Stimulated activated naive CD8-positive, alpha-beta T cell treated with anti-CD3 and anti-CD28 coated beads, Interleukin-15, amount 100 ng/mL, for 72 hours (primary cell): ENCODE data around the gene DYNLT4.

Experiments
- ATAC-seq: fragments of 150-1000 bp; cut with Tn5 transposase; 2 replicates; pipeline ENCODE4 v1.10.0; 2021; ENCODE audit warnings: mild to moderate bottlenecking, moderate library complexity
- DNase-seq, 2 donors: peaks; one replicate each; pipeline ENCODE4 v3.0.0; 2021 to 2022
- H3K27ac Mint-ChIP-seq, 2 donors: one replicate each; pipeline ENCODE4 v1.8.0; 2022; ENCODE audit warnings: mild to moderate bottlenecking in 2 of 2, mixed read lengths in 2 of 2, moderate library complexity in 2 of 2
- H3K27me3 Mint-ChIP-seq: one replicate; pipeline ENCODE4 v1.8.0; 2022; ENCODE audit warnings: mixed read lengths
- H3K4me1 Mint-ChIP-seq: one replicate; pipeline ENCODE4 v1.8.0; 2022; ENCODE audit warnings: mild to moderate bottlenecking, mixed read lengths
- H3K4me3 Mint-ChIP-seq, 2 donors: one replicate each; pipeline ENCODE4 v1.8.0; 2022; ENCODE audit warnings: mild to moderate bottlenecking in 2 of 2, mixed read lengths in 2 of 2, moderate library complexity in 1 of 2
- H3K9me3 Mint-ChIP-seq, 2 donors: one replicate each; pipeline ENCODE4 v1.8.0; 2022; ENCODE audit warnings: mixed read lengths in 2 of 2

The DYNLT4 gene

DNA sequence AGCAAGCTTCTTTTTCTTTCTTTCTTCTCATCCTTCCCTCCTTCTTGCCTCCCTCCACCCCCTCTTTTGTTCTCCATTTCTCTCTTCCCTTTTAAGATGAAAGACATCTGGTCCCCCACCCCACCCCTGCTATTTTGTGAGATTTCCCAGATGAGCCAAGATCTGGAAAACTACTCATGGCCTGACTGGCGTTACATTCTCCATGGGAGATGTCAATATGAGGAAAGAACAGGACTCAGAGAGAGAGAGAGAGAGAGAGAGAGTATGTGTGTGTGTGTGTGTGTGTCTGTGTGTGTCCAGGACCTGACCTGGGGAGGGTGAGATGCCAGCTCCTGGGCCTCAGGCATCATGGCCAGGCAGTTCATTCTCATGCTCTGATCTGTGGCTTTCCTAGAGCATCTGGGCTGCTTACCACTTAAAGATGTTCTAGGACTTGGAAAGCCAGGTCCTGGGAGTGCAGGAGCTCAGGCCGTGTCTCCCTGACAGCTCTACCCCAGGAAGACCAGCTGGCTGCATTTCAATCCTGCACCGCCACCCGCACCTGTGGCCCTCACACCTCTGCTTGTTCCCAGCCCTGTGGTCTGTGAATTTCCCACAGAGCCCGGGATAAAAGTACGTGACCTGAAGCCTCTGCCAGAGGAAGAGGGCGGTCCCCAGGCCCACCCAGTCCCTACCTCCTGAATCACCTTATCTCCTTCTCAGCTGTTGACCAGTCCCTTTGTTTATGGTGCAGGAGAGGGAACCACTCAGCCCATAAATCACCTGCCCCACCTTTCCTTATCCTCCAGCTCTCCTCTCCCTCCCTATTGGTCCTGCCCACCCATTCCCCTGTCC lies 16.0 kb downstream of the DYNLT4 start:
- Mint-ChIP-seq H3K27ac (no peak overlapping the region), H3K27me3 (no peaks in the 10 kb centered on the region), H3K4me3 (no peak overlapping the region), H3K4me1 (peaks cover 16% of the 10 kb centered on the region), H3K9me3 (no peaks in the 10 kb centered on the region)
- DNase-seq (no peak), ATAC-seq (no peak)

DNA sequence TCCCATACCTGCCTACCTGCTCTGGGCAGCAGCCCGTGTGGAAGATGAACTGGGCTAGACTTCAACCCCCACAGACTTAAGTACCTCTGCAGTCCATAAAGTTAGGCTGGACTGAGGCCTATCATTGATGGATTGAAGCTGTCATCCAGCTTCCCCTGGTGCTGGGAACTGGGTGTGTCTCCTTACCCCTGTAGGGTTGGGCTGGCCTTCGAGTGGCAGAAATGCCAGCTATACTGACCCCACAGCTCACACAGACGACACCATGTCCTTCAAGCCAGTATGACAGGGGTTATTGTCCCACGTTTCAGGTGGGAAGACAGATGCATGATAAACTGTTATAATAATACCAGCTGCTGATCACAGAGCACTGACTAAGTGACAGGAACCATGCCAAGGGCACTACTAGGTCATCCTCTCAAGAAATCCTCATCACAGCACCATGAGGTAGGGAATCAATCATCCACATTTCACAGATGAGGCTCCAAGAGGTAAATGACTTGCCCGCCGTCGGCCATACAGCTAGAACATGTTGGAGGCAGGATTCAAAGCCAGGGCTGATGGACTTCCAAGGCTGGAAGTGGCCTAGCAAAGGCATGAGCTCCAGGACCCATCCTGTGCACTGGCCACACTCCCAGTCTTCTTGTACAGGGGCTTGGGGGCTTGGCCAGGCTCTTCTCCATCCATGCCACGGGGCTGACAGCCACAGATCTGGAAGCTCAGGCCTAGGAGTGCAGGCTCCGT lies 18.9 kb downstream of the DYNLT4 start, which contains the start of gene BEST4:
TSS of gene BEST4 (minus strand) at position 51 of the 741 bp plus-strand sequence. CDS start 465 bp downstream, outside the sequence.
- no peaks in the 10 kb centered on the region for H3K9me3 Mint-ChIP-seq
- no peak within 1 kb of the TSS for H3K4me3 Mint-ChIP-seq
- ATAC-seq (no peak), DNase-seq (no peak)
- peak within 1 kb of the TSS in 1 of 2 donors; percentile 67 for H3K27ac Mint-ChIP-seq
- H3K27me3 Mint-ChIP-seq: no peaks in the 10 kb centered on the region
- peaks cover 40% of the 10 kb centered on the region for H3K4me1 Mint-ChIP-seq

DNA sequence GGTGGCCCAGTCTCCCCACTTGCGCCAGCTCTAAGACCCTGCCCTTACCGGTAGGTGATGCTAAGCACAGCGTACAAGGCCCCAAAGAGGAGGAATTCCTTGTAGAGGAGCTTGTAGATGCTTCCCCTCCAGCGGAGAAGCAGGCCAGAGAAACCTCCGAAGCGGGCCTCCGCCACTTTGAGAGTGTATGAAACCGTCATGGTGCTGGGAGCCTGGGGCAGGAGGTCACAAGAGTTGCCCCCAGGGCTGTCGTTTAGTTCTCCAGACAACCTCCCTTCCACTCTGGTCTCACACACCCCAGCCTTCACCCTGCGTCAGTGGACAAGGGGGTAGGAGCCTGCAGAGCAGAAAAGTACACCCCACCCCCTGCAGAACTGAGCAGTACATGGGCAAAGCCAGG lies 19.6 kb downstream of the DYNLT4 start:
- ATAC-seq: no peak

DNA sequence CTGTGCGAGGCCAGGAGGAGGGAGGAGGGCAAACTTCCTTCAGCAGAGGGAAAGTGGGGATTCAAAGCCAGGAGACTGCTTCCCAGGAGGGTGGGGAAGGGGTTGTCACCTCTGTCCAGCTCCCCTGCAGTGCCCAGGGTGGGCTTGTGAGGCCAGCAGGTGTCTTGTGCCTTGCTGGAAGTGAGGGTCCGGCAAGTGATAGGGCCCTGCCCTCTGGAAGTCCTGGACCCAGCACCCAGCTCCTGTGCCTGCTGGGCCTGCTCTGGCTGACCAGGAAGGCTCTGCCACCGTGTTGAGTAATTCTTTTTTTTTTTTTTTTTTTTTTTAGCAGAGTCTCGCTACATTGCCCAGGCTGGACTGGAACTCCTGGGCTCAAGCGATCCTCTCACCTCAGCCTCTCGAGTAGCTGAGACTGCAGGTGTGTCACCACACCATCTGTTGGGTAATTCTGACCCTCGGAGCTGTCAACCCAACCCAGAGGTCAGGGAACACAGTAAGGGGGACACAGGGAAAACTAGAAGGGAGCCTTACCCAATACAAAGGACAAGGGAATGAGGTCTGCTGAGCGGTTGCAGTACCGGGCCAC lies 20.2 kb downstream of the DYNLT4 start:
- ATAC-seq (no peak), DNase-seq (no peak)
- Mint-ChIP-seq H3K9me3 (no peaks in the 10 kb centered on the region), H3K27ac (peak overlapping the region in 1 of 2 donors; percentile 5), H3K4me1 (peaks cover 46% of the 10 kb centered on the region), H3K27me3 (no peaks in the 10 kb centered on the region), H3K4me3 (peak overlapping the region; percentile 78 to 88)

More for the DNA sequence above, 19.6 kb downstream of the DYNLT4 start:
- no peak overlapping the region for H3K4me3 Mint-ChIP-seq
- DNase-seq: no peak
- no peaks in the 10 kb centered on the region for H3K9me3 Mint-ChIP-seq
- H3K4me1 Mint-ChIP-seq: peaks cover 46% of the 10 kb centered on the region
- H3K27me3 Mint-ChIP-seq: no peaks in the 10 kb centered on the region
- no peak overlapping the region for H3K27ac Mint-ChIP-seq

DNA sequence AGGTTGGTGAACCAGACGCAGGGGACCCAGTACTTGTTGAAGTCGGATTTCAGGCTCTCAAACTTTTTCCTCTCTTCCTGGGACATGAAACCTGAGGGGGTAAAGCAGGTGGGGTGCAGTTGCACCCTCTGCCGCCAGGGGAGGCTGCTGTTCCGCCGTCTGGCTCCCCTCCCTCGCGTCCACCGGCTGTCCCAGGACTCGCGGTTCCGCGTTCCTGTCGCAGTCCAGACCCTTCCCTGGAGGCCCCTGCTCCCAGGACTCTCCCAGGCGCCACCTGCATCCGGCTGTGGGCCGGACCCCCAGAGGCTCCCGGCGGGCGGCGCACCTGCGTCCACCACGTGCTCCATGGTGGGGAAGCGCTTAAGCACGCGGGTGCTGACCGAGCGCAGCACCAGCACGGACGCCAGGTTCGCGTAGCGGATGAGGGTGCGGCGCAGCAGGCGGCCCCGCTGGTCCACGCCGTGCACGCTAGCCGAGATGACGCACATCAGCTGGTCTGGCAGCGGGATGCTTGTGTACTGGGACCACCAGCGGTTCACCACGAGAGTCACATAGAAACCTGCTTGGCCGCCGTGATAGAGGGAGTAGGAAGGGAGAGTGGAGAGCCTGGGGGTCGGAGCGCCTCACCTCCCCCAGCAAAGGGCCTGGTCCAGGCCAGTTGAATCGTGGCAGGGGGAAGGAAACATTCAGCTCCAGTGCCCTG lies 20.9 kb downstream of the DYNLT4 start:
- Mint-ChIP-seq H3K4me3 (peak overlapping the region; percentile 78 to 88), H3K9me3 (no peaks in the 10 kb centered on the region), H3K27ac (peak overlapping the region; percentile 57 to 71), H3K27me3 (no peaks in the 10 kb centered on the region), H3K4me1 (peaks cover 46% of the 10 kb centered on the region)
- peak; percentile 79 to 80 for DNase-seq
- peak; percentile 72 for ATAC-seq

DNA sequence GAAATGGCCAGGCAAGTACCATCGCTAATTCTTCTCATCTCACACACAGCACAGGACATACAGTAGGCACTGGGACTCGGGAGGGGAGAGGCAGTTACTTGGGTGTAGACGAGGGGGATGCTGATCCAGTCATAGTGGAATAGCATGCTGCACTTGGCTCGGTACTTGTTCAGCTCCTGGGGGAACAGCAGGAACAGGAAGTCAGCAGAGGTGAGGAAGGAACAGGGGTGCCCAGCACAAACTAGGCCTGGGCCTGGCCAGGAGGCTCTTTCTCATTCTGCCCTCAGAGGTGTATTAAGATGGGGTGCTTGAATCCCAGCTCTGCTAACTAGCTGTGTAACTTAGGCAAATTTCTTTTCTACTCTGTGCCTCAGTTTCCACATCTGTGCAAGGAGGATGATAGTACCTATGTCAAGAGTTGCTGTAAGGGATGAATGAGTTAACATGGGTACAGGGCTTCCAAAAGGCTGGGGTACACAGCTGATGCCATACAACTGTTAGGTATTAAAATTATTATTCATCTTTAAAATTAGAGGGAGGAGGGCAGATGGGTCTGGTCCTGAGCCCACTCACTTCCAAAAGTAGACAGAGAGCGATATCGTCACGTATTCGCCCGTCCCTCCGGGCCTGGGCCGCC lies 21.5 kb downstream of the DYNLT4 start:
- H3K4me3 Mint-ChIP-seq: peak overlapping the region; percentile 78 to 88
- H3K4me1 Mint-ChIP-seq: peaks cover 44% of the 10 kb centered on the region
- no peak for DNase-seq
- peak; percentile 6 for ATAC-seq
- no peaks in the 10 kb centered on the region for H3K9me3 Mint-ChIP-seq
- H3K27me3 Mint-ChIP-seq: no peaks in the 10 kb centered on the region
- H3K27ac Mint-ChIP-seq: peak overlapping the region; percentile 57 to 71

DNA sequence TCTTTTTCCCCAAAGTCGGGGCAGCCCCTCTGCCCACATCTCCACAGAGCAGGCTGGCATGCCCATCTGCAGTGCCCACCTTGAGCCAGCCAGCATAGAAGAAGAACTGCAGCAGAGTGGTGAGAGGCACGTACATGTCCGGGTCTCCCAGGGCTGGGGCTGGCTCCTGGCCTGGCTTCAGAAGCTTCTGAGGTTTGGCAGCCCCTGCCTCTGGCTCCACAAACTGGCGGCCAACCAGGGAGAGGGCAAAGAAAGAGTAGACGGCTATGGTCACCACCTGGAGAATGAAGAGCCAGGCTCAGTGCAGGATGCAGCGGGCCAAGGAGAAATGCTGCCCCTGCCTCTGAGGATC lies 22.1 kb downstream of the DYNLT4 start:
- Mint-ChIP-seq H3K4me1 (peaks cover 47% of the 10 kb centered on the region), H3K9me3 (no peaks in the 10 kb centered on the region), H3K4me3 (peak overlapping the region; percentile 78 to 88), H3K27ac (peak overlapping the region; percentile 88 to 89), H3K27me3 (no peaks in the 10 kb centered on the region)
- DNase-seq: no peak
- no peak for ATAC-seq

DNA sequence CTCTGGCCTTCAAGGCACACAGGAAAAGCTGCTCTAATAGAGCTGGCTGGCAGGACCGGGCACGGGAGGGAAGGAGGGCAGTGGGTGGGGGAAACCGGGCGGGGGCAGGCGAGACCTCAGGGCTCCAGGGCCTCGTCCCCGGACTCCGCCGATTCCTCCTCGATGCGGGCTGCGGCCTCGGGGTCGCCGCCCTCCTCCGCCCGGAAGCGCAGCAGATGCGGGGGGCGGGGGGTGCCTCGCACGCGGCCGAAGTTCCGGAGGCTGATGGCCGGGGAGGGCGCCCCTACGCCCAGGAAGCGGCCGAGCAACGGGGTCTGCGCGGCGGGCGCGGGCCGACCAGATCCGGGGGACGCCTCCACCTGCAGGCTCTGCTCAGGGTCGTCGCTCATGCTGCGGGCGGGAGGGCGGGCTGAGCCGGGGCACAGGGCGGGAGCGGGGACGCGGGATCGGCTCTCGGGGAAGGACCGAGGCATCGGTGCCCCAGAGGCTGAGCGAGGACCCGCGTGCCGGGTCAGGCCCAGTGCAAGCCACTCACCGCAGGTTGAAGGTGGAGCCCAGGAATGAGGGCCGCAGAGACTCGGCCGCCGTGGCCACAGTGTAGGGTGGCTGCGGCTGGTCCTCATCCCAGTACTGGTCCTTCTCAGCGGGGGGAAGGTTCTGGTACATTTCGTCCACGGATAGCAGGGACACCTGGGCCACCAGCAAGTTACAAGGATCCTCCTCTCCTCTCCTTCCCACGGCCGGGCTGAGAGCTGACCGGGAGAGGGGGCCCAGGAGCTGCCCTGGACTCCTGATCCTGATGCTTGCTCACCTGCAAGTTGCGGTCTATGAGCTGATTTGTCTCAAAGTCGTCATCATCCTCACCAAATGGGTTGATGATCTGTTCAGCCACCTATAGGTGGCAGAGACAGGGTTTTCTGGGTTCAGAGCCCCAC lies 22.8 kb downstream of the DYNLT4 start:
- ATAC-seq: peak; percentile 55
- Mint-ChIP-seq H3K4me3 (peak overlapping the region; percentile 83 to 88), H3K27ac (peak overlapping the region; percentile 88 to 89), H3K9me3 (no peaks in the 10 kb centered on the region), H3K27me3 (no peaks in the 10 kb centered on the region), H3K4me1 (peaks cover 54% of the 10 kb centered on the region)
- peak in 1 of 2 donors; percentile 49 for DNase-seq

DNA sequence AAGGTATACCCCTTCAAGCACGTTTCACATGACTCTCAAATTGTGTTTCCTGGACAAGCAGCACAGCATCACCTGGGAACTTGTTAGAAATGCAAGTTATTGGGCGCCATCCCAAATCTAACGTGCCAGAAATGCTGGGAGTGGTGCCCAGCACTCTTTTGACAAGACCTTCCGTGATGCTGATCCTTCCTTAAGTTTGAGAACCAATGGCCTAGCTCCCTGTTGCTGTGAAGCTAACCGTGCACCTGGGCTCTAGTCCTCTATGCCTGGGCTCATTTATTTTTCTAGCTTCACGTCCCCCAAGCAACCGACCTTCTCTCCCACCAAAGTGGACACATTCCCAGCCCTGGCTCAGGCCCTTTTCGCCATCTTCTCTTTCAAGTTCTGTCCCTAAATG lies 23.5 kb downstream of the DYNLT4 start:
- DNase-seq: no peak
- peak; percentile 1 for ATAC-seq
- H3K27ac Mint-ChIP-seq: peak overlapping the region; percentile 78 to 80
- peaks cover 60% of the 10 kb centered on the region for H3K4me1 Mint-ChIP-seq
- H3K4me3 Mint-ChIP-seq: peak overlapping the region; percentile 83 to 88
- no peaks in the 10 kb centered on the region for H3K27me3 Mint-ChIP-seq
- H3K9me3 Mint-ChIP-seq: no peaks in the 10 kb centered on the region

DNA sequence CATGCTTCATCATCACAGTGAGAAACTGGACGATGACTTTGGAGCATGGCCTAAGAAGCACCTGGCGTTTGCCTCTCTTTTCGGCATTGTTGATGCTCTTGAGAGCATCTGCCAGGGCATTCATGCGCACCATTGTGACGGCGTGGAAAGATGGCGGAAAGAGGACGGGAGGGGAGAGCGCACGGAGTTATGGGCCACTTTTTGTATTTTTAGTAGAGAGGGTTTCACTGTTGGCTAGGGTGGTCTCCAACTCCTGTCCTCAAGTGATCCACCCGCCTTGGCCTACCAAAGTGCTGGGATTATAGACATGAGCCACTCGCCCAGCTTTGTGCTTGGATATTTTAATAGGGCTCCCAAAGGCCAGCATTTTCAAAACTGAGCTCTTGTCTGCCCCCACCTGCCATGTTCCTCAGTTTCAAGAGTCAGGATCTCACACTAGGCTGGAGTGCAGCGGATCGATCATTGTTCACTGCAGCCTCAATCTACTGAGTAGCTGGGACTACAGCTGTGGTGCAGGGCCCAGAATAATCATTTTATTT lies 26.5 kb downstream of the DYNLT4 start:
- Mint-ChIP-seq H3K4me3 (no peak overlapping the region), H3K4me1 (peaks cover 71% of the 10 kb centered on the region), H3K9me3 (no peaks in the 10 kb centered on the region), H3K27me3 (no peaks in the 10 kb centered on the region), H3K27ac (no peak overlapping the region)
- DNase-seq: no peak
- ATAC-seq: no peak

DNA sequence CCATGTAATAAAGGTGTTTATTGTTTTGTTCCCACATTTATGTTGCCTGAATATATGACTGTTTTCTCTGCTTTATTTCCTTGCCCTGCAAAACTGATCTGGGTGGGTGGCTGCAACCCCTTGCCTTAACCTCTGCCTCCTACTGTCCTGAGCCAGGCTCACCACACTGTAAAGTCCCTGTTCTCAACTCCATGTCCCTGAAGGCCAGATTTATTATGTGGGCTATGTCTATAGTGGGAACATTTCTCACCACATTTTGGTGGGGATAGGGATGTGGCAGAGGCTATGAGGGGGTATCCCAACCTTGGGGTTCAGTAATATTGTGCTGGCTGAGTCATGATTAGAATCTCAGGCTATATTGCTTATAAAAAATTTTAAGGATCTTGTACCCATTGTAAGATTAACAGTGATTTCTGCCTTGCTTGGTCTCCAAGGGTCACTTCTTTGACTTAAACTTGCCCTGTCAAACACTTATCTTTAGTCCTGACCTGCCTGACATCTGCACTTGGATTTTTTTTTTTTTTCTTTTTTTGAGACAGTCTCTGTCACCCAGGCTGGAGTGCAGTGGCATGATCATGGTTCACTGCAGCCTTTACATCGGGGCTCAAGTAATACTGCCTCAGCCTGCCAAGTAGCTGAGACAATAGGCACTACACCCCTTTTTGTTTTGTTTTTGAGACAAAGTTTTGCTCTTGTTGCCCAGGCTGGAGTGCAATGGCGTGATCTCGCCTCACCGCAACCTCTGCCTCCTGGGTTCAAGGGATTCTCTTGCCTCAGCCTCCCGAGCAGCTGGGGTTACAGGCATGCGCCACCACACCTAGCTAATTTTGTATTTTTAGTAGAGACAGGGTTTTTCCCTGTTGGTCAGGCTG lies 28.2 kb downstream of the DYNLT4 start:
- H3K4me1 Mint-ChIP-seq: peaks cover 68% of the 10 kb centered on the region

DNA sequence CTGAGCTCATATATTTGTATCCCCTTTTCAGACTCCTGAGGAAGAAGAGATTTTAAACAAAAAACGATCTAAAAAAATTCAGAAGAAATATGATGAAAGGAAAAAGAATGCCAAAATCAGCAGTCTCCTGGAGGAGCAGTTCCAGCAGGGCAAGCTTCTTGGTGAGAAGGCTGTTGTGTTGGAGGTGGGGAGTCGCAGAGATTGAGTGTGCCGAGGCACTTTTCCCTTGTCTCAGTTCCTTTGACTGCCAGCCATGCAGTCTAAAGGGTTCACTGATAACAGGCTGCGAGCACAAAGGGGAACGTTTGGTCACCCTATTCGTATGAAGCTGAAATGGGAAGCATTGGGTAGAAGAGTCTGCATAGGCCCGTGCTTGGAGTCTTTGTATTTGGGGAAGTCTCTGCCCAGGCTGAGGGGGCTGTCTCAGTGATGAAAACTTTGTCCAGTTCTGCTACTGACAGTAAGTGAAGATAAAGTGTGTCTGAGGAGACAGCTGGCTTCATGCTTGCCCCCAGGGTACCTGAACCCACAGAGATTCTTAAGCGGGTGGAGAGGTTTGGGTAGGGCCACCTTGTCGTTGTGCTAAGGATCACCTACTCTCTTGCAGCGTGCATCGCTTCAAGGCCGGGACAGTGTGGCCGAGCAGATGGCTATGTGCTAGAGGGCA lies 29.0 kb downstream of the DYNLT4 start:
- no peak for DNase-seq

More for the DNA sequence above, 28.2 kb downstream of the DYNLT4 start:
- Mint-ChIP-seq H3K9me3 (no peaks in the 10 kb centered on the region), H3K27me3 (no peaks in the 10 kb centered on the region), H3K27ac (peak overlapping the region in 1 of 2 donors; percentile 19), H3K4me3 (peak overlapping the region; percentile 52 to 64)
- DNase-seq: no peak
- no peak for ATAC-seq

More for the DNA sequence above, 29.0 kb downstream of the DYNLT4 start:
- Mint-ChIP-seq H3K27me3 (no peaks in the 10 kb centered on the region), H3K27ac (peak overlapping the region; percentile 67 to 99), H3K9me3 (no peaks in the 10 kb centered on the region), H3K4me1 (peaks cover 65% of the 10 kb centered on the region), H3K4me3 (peak overlapping the region; percentile 86 to 92)
- ATAC-seq: no peak
